Urothelium cell line (cell line): Measurements from ENCODE around the gene AWAT1.
"Not testable (repeated sequence)": the region's sequence is repeated elsewhere in the genome, so short reads cannot be mapped to it uniquely, and the experiment has no call there.

ENCODE experiments used
- DNase-seq: peaks from one replicate; pipeline ENCODE4 v3.0.0; 2011; ENCODE audit warnings: low spot score, mixed read lengths
- FAIRE-seq: peaks from 2 replicates; lab custom pipeline; 2011; peaks lifted over from hg19 to GRCh38; lab: Jason Lieb, UNC

Gene AWAT1

DNA sequence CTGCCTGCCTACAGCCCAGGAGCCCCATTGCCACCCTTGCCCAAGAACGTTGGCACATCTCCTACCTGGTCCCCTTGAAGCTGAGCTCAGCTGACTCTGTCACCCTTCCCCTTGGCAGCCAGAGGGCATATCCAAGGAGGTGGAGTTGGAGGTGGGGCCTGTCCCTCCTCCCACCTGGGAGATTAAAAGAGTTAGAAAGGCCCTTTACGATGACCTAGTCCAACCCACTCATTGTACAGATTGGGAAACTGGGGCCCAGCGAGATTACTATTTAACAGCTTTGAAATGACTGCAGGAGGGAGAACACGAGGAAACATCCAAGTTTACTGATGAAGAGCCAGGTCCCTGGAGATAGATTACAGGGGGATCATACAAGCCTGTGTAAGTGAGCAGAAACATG lies 25.6 kb downstream of the AWAT1 start, which contains the start of gene P2RY4:
TSS of gene P2RY4 (minus strand) at position 101 of the 400 bp plus-strand sequence. CDS start 580 bp downstream, outside the sequence.
- no peak for DNase-seq
- FAIRE-seq: no peak

DNA sequence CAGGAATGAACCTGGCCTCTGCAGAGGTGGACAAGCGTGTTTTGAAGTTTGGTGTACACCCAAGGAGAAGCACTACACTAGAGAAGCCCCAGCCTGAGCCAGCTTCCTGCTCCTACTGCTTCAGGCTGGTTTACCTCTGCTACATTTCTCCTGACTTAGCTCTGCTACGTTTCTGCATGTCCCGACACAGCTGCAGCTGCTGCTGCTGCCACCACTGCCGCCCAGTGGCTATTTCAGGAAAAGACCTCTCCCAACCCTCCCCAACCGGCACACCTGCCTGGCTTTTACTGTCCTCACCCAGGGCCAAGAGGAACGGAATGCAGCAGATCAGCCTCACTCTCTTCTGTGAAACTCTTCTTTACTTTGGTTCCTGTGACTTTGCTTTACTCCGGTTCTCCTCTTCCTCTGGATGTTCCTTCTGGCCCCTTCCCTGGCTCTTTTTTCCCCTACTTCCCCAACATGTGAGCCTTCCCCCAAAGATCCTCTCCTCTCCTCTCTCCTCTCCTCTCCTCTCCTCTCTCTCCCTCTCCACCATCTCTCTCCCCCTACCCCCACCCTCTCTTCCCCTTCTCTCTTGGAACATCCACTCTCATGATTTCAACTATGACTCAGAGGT lies 28.6 kb downstream of the AWAT1 start:
- DNase-seq (peak; percentile 64), FAIRE-seq (no peak)

DNA sequence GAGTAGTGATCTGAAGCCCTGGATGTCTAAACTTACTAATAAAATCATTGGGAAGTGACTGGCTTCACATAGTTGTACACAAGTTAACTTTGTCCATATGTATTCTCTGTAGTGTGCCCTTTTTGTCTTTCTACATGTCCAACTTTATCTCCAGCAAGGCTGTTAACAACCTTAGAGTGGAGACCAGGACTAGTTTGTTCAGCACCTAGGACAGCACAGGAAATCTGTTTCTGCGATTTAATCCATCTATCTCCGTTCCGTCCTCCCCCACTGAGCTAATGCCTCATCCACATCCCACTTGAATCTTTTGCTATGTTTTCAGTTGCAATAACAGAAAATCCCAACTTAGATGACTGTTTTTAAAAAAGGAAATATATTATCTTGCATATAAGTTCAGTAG lies 30.3 kb downstream of the AWAT1 start:
- no peak for DNase-seq
- no peak for FAIRE-seq

DNA sequence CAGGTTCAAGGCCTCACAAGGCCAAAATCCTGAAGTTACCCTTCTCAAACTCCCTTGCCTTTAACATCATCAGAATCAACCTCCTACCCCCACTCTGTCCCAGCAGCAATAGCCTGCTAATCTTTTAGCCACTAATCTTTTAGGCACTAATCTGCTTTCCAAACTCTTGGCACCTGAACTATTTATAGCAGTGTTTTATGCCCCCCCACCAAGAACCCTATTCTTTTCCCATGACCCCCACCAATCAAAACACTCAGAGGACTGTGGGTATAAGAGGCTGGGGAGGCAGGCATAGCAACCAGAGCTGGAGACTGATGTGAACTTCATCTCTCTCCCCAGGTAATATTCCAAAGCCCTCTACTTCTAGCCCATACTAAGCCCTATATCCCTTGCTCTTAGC lies 33.6 kb downstream of the AWAT1 start, which contains the start of gene ARR3:
TSS of gene ARR3 (plus strand) at position 301 of the 400 bp plus-strand sequence. CDS start 1,052 bp downstream, outside the sequence.
- DNase-seq (no peak), FAIRE-seq (no peak)

- DNase-seq, FAIRE-seq: not testable (repeated sequence)
Observed at GRCh38 chrX:70274029-70274428, 39.6 kb downstream of the AWAT1 start.

DNA sequence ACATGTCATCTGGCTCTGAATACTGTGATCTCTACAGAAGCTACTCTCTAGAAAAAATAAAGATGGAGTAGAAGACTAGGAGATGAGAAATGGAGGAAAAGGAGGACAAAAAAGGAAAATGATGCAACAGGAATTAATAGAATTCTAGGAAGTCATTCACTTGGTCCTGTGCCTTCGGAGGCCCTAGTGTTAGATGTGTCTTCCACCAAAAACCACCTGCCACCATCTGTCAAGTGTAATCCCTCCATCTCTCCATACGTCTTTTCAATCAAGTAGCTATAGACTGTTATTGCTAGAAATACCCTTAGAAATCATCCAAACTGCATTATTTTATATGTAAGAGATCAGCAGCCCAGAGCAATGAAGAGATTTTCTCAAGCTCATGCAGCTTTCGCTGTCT lies 44.6 kb downstream of the AWAT1 start:
- DNase-seq: no peak

DNA sequence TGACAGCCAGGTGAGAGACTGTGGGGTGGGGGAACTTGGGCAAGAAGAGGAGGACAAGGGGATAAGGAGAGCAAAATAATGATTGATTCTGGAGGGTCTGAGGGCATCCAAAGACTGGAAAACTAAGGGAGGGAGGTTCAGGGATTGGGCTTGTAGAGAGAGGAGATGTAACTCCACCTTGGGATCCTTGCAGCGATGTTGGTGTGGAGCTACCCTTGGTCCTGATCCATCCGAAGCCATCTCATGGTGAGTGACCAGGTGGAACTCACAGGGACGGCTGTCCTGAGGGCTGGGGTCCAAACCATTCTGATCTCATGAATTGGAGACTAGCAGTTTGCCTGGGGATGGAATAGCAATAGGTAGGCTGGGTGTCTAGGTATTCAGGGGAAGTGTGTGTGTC lies 46.1 kb downstream of the AWAT1 start:
- no peak for FAIRE-seq
- no peak for DNase-seq

More for the DNA sequence above, 44.6 kb downstream of the AWAT1 start:
- FAIRE-seq: no peak

GRCh38 chrX:70281951-70282350 lies 47.5 kb downstream of the AWAT1 start, which contains the start of gene RAB41:
TSS of gene RAB41 (plus strand) at chrX:70282172. CDS start at chrX:70282218, 46 bp downstream.
- DNase-seq (no peak), FAIRE-seq (no peak)

GRCh38 chrX:70289168-70289792 lies 54.8 kb downstream of the AWAT1 start:
- no peak for FAIRE-seq
- DNase-seq: no peak
